GM12892 (cell line): ENCODE measurements around the gene OR4D11.
"Not testable (repeated sequence)": the region's sequence is repeated elsewhere in the genome, so short reads cannot be mapped to it uniquely, and the experiment has no call there.

ENCODE experiments used
- DNase-seq: peaks from one replicate; pipeline ENCODE4 v3.0.0; 2011; ENCODE audit not compliant: insufficient read length
- FAIRE-seq: peaks from 2 replicates; lab custom pipeline; 2011; peaks lifted over from hg19 to GRCh38; lab: Jason Lieb, UNC
- POLR2A ChIP-seq: IDR thresholded peaks from 2 replicates; pipeline ENCODE4 v1.6.1; 2011; ENCODE audit warnings: low read depth, low read length, control low read depth
- POLR2AphosphoS5 ChIP-seq: IDR thresholded peaks from 2 replicates; pipeline ENCODE4 v1.6.1; 2011; ENCODE audit warnings: low read depth, low read length, control low read depth
- TAF1 ChIP-seq: IDR thresholded peaks from 2 replicates; pipeline ENCODE4 v1.6.1; 2011; ENCODE audit warnings: low read depth, mild to moderate bottlenecking, control low read depth, low read length, borderline replicate concordance

Gene OR4D11

GRCh38 chr11:59520741-59521140, 17.4 kb downstream of the OR4D11 start:
- no peak for TF ChIP-seq POLR2A
- no peak for TF ChIP-seq POLR2AphosphoS5
- TF ChIP-seq TAF1: no peak
- no peak for FAIRE-seq

GRCh38 chr11:59523541-59523940, 20.2 kb downstream of the OR4D11 start:
- DNase-seq: no peak
- TF ChIP-seq TAF1 (no peak), POLR2AphosphoS5 (no peak), POLR2A (no peak)
- no peak for FAIRE-seq

More at GRCh38 chr11:59520741-59521140, 17.4 kb downstream of the OR4D11 start:
- DNase-seq: no peak

GRCh38 chr11:59528711-59529110, 25.3 kb downstream of the OR4D11 start:
- TF ChIP-seq TAF1: no peak
- TF ChIP-seq POLR2AphosphoS5: no peak

GRCh38 chr11:59532620-59533019, 29.2 kb downstream of the OR4D11 start:
- FAIRE-seq: no peak
- no peak for DNase-seq
- TF ChIP-seq POLR2AphosphoS5: no peak

More at GRCh38 chr11:59528711-59529110, 25.3 kb downstream of the OR4D11 start:
- FAIRE-seq (no peak), DNase-seq (no peak)

GRCh38 chr11:59534676-59535075, 31.3 kb downstream of the OR4D11 start:
- DNase-seq: no peak
- no peak for FAIRE-seq
- TF ChIP-seq POLR2AphosphoS5 (no peak), TAF1 (no peak), POLR2A (no peak)

GRCh38 chr11:59542142-59542810, 38.9 kb downstream of the OR4D11 start:
- TF ChIP-seq TAF1 (no peak), POLR2AphosphoS5 (no peak), POLR2A (no peak)
- DNase-seq (no peak), FAIRE-seq (no peak)

GRCh38 chr11:59543713-59544112, 40.3 kb downstream of the OR4D11 start:
- not testable (repeated sequence) for FAIRE-seq, DNase-seq

- TF ChIP-seq POLR2A (no peak), POLR2AphosphoS5 (no peak), TAF1 (no peak)
- FAIRE-seq (no peak), DNase-seq (no peak)
Observed at GRCh38 chr11:59544869-59545178, 41.4 kb downstream of the OR4D11 start.

GRCh38 chr11:59545179-59546020, 42.0 kb downstream of the OR4D11 start:
- FAIRE-seq (no peak), DNase-seq (no peak)
- TF ChIP-seq POLR2A: no peak
- TF ChIP-seq TAF1: no peak
- TF ChIP-seq POLR2AphosphoS5: no peak

- FAIRE-seq, DNase-seq: not testable (repeated sequence)
Observed at GRCh38 chr11:59547605-59548308, 44.4 kb downstream of the OR4D11 start.

- TF ChIP-seq POLR2AphosphoS5 (no peak), TAF1 (no peak)
- FAIRE-seq (no peak), DNase-seq (no peak)
Observed at GRCh38 chr11:59548309-59548656, 44.9 kb downstream of the OR4D11 start.

- TF ChIP-seq TAF1: no peak
- no peak for TF ChIP-seq POLR2AphosphoS5
- TF ChIP-seq POLR2A: no peak
- DNase-seq (peak; percentile 64), FAIRE-seq (peak; percentile 83)
Observed at GRCh38 chr11:59550368-59550841, 47.0 kb downstream of the OR4D11 start.
